ENCODE results near the gene OLFML2A. TPM values are rescaled to one million over a fixed set of nuclear protein-coding genes. Genes with fewer than 3 reads are reported as not detected.

Gene OLFML2A
- total and polyA plus RNA-seq, 2 donors from 2014 or later = 5.1 to 12.2 TPM

DNA sequence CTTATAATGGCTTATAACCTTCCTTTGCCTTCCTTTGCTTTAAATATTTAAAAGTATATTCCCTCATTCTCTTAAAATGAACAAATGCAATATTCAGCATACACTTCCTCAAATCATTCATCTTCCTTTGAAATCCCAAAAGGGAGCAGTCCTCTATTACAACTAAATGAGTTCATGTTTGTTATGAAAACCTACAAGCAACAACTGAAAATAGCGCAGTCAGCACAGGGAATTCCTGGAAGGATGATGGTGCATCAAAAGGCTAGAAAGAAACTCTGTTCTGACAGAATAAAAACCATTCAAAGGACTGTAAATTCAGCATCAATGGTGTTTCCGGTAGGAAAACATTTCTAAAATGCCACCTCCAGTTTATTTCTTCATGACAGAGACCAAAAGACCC is 9.1 kb upstream of the OLFML2A start:
- FAIRE-seq = no peak
- Histone ChIP-seq H3K27ac (ENCODE audit: low read depth in 2 of 2, low read length in 2 of 2) (no peak overlapping the region), H3K36me3 (ENCODE audit: control insufficient read depth in 2 of 3, insufficient read depth in 3 of 3, low read length in 3 of 3) (no peaks in the 10 kb centered on the region), H3K9ac (ENCODE audit: low read length in 3 of 3) (no peak overlapping the region), H3K4me1 (ENCODE audit: control insufficient read depth in 2 of 3, insufficient read depth in 2 of 3, low read depth in 1 of 3, low read length in 3 of 3) (peaks cover 0 to 5% (median 0%) of the 10 kb centered on the region in 3 donors), H3K27me3 (ENCODE audit: control insufficient read depth, insufficient read depth, low read length) (peaks cover 49% of the 10 kb centered on the region), H3K4me3 (ENCODE audit: low read length in 3 of 3) (no peak overlapping the region), H3K9me3 (ENCODE audit: control insufficient read depth in 2 of 3, insufficient read depth in 1 of 3, low read length in 3 of 3) (no peaks in the 10 kb centered on the region)
- peak in 1 of 5 donors; percentile 33 for DNase-seq
- intact Hi-C loops (cut with DNase I) = no loop called here
- TF ChIP-seq, protein P1, sequence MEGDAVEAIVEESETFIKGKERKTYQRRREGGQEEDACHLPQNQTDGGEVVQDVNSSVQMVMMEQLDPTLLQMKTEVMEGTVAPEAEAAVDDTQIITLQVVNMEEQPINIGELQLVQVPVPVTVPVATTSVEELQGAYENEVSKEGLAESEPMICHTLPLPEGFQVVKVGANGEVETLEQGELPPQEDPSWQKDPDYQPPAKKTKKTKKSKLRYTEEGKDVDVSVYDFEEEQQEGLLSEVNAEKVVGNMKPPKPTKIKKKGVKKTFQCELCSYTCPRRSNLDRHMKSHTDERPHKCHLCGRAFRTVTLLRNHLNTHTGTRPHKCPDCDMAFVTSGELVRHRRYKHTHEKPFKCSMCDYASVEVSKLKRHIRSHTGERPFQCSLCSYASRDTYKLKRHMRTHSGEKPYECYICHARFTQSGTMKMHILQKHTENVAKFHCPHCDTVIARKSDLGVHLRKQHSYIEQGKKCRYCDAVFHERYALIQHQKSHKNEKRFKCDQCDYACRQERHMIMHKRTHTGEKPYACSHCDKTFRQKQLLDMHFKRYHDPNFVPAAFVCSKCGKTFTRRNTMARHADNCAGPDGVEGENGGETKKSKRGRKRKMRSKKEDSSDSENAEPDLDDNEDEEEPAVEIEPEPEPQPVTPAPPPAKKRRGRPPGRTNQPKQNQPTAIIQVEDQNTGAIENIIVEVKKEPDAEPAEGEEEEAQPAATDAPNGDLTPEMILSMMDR (IDR thresholded peaks at IDR 0.05; ENCODE audit: borderline replicate concordance, extremely low read depth, insufficient read depth) = no peak

DNA sequence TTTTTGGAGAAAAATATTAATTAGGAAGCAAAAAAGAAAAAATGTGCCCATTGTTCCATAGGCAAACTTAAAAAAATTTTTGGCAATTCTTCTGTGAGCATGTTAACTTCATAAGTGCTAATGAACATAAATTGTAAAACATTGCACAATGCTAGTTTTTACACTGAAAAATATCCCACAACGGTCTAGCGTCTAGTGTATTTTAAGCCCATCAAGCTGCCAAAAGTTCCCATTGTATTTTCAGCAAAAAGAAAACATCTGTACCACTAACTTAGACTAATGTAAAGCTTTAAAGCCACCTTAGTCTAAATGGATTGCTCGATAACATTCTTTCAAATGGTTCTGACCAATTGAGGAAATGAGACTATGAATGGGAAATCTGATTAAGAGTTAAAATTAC is 8.6 kb upstream of the OLFML2A start:
- Histone ChIP-seq H3K4me1 (ENCODE audit: control insufficient read depth in 2 of 3, insufficient read depth in 2 of 3, low read depth in 1 of 3, low read length in 3 of 3) (peaks cover 0 to 5% (median 0%) of the 10 kb centered on the region in 3 donors), H3K4me3 (ENCODE audit: low read length in 3 of 3) (no peak overlapping the region), H3K36me3 (ENCODE audit: control insufficient read depth in 2 of 3, insufficient read depth in 3 of 3, low read length in 3 of 3) (no peaks in the 10 kb centered on the region), H3K9ac (ENCODE audit: low read length in 3 of 3) (no peak overlapping the region), H3K27ac (ENCODE audit: low read depth in 2 of 2, low read length in 2 of 2) (no peak overlapping the region), H3K9me3 (ENCODE audit: control insufficient read depth in 2 of 3, insufficient read depth in 1 of 3, low read length in 3 of 3) (no peaks in the 10 kb centered on the region), H3K27me3 (ENCODE audit: control insufficient read depth, insufficient read depth, low read length) (peaks cover 48% of the 10 kb centered on the region)
- no peak for DNase-seq
- TF ChIP-seq, protein P1 (IDR thresholded peaks at IDR 0.05; ENCODE audit: borderline replicate concordance, extremely low read depth, insufficient read depth) = no peak
- intact Hi-C loops (cut with DNase I) = no loop called here
- FAIRE-seq = no peak

DNA sequence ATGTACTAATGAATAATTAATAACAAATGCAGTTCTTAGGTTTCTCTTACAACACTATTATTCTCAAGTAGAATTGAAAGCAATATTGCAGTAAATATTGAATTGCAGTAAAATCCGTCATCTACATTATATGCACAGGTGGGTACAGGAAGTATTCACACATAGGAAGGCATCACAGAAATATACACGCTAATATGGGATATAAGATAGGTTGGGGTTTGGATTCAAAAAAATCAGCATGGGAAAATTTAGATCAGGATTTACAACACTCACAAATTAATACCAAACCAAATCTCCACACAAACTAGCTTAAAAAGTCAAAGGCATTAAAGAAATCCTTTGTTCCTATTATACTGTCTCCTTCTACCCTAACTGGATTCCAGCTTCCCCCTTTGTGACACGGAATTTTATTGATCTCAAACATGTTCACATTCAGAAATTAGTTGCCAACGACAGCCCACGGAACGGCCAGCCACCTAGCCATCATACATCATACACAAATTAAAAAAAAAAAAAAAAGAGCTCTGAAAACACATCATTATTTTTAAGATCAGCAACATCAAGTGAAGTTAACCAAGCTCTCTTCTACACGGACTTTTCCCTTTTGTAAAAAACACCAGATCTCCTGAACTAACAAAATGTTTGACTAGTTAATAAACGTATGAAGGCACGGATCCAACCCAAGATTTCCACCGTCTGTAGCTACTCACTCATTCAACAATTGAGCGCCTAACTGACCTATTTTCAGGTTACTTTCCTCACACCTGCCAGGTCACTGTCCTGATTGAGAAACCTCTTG is 8.0 kb upstream of the OLFML2A start:
- Histone ChIP-seq H3K36me3 (ENCODE audit: control insufficient read depth in 2 of 3, insufficient read depth in 3 of 3, low read length in 3 of 3) (no peaks in the 10 kb centered on the region), H3K27me3 (ENCODE audit: control insufficient read depth, insufficient read depth, low read length) (peaks cover 46% of the 10 kb centered on the region), H3K4me3 (ENCODE audit: low read length in 3 of 3) (peak overlapping the region in 2 of 3 donors; percentile 36 to 89), H3K4me1 (ENCODE audit: control insufficient read depth in 2 of 3, insufficient read depth in 2 of 3, low read depth in 1 of 3, low read length in 3 of 3) (peaks cover 0 to 5% (median 0%) of the 10 kb centered on the region in 3 donors), H3K9me3 (ENCODE audit: control insufficient read depth in 2 of 3, insufficient read depth in 1 of 3, low read length in 3 of 3) (no peaks in the 10 kb centered on the region), H3K9ac (ENCODE audit: low read length in 3 of 3) (peak overlapping the region in 1 of 3 donors; percentile 21), H3K27ac (ENCODE audit: low read depth in 2 of 2, low read length in 2 of 2) (peak overlapping the region; percentile 2 to 46)
- TF ChIP-seq, protein P1 (IDR thresholded peaks at IDR 0.05; ENCODE audit: borderline replicate concordance, extremely low read depth, insufficient read depth) = no peak
- intact Hi-C loops (cut with DNase I) = no loop called here
- DNase-seq (peak in 2 of 5 donors; percentile 28 to 53), FAIRE-seq (no peak)

Measured in kidney (tissue), 14 donors.